Endothelial cell of coronary artery (primary cell): Measurements from ENCODE around the gene ANKRD44. TPM values are rescaled to one million over a fixed set of nuclear protein-coding genes. Genes with fewer than 3 reads are reported as not detected.

Experiments used
- total RNA-seq: library from RNA; depleted of rRNA; stranded (reverse); fragments of >200 nt; gene quantifications from 2 replicates; pipeline ENCODE4 v1.2.3, GENCODE V29; 2014

ANKRD44 gene
- total RNA-seq, result 5.6 and 7.6 TPM in 2 replicates

DNA sequence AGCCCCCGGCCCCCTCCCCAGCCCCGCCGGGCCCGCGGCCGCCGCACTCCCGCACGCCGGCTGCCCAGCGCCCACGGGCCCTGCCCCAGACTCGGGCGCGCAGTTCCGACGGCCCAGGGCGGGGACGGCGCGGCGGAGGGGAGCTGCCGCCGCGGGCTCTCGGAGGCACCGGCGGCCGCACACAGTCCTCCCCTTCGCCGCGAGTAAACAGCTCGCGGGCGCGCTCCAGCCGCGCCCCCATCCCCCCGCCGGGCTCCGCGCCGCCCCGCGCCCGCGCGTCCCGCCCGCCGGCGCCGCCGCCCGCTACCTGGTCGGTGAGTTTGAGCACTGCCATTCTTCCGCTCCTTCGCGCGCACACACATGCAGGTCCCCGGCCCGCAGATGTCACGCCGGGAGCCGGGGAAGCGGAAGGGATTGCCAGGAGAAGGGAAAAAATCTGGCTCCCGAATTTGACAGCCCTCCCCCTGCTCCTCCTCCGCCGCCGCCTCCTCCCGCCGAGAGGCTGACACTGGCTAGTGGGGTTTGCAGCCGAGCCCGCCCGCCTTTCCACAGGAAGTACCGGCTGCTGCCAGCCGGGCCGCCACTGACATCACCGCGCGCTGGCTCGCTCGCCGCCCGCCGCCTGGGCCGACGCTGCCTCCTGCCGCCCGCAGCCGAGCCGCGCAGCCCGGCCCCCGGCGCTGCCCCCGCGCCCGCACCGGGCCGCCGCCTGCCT, at the start of gene ANKRD44:
Gene ANKRD44, minus strand, starts transcription at position 510 of the 715 bp plus-strand sequence. Its CDS starts 176 bp downstream, at position 334.

Other genes with a start within 250 kb of the ANKRD44 start
- 160 and 179 TPM in 2 replicates for gene SF3B1, start 124.2 kb upstream of the ANKRD44 start, total RNA-seq
- 22.6 and 27.4 TPM in 2 replicates for gene COQ10B, start 142.8 kb upstream of the ANKRD44 start, total RNA-seq
- gene HSPD1, start 189.1 kb upstream of the ANKRD44 start, total RNA-seq, result 220 and 310 TPM in 2 replicates
- 118 and 149 TPM in 2 replicates for gene HSPE1, start 189.6 kb upstream of the ANKRD44 start, total RNA-seq
- gene MOB4, start 205.3 kb upstream of the ANKRD44 start, total RNA-seq, result 27.3 and 28.8 TPM in 2 replicates